Neural crest cell (in vitro differentiated cells): ENCODE results near the gene GAK. TPM values are rescaled to one million over a fixed set of nuclear protein-coding genes. Genes with fewer than 3 reads are reported as not detected.

Experiments used
- DNase-seq: peaks from one replicate; pipeline ENCODE4 v3.0.0; 2021; ENCODE audit warnings: low read depth, mixed read lengths, low spot score
- H3K27ac Mint-ChIP-seq: one replicate; pipeline ENCODE4 v1.8.0; 2021; ENCODE audit warnings: mild to moderate bottlenecking, mixed read lengths; ENCODE audit not compliant: unreplicated experiment
- H3K27me3 Mint-ChIP-seq: 2 replicates; pipeline ENCODE4 v1.8.0; 2021; ENCODE audit warnings: low read depth, mild to moderate bottlenecking, mixed read lengths
- H3K36me3 Mint-ChIP-seq: 2 replicates; pipeline ENCODE4 v1.8.0; 2021; ENCODE audit warnings: low read depth, mild to moderate bottlenecking, mixed read lengths
- H3K4me1 Mint-ChIP-seq: 2 replicates; pipeline ENCODE4 v1.8.0; 2021; ENCODE audit warnings: mixed read lengths
- H3K4me3 Mint-ChIP-seq: one replicate; pipeline ENCODE4 v1.8.0; 2021; ENCODE audit warnings: mild to moderate bottlenecking, mixed read lengths
- H3K9me3 Mint-ChIP-seq: 2 replicates; pipeline ENCODE4 v1.8.0; 2021; ENCODE audit warnings: mixed read lengths
- total RNA-seq: library from RNA; stranded (reverse); gene quantifications from 2 replicates; pipeline ENCODE4 v1.2.1, GENCODE V29; 2021
- TF ChIP-seq, protein P1 (sequence below): fragments of 200-600 bp; sonication (generic); conservative IDR thresholded peaks from 2 replicates; pipeline ENCODE4 v1.5.0; 2021; ENCODE audit warnings: antibody characterized with exemption, mild to moderate bottlenecking

The GAK gene
- total RNA-seq, 1 donor from 2014 or later = 87.7 TPM

DNA sequence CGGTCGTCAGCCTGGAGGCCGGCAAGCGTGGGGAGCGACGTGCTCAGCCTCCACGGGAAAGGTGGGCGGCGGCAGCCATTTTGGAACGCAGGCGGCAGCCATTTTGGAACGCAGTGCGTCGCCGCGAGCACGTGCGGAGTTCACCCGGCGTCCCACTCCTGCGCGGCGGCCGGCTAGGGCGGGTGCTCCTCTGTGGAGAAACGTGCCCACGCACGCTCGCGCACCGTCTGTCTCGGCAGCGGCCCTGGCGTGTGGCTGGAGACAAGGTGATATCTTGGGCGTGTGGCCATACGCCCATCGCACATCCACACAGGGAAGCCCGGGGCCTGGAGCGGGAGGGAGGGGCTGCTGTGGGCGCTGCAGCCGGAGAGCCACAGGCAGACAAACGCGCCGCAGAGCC is 127.3 kb downstream of the GAK start:
- no peak overlapping the region for H3K27ac Mint-ChIP-seq
- peaks cover 16% of the 10 kb centered on the region for H3K27me3 Mint-ChIP-seq
- H3K9me3 Mint-ChIP-seq = peaks cover 6% of the 10 kb centered on the region
- H3K4me1 Mint-ChIP-seq = no peaks in the 10 kb centered on the region
- TF ChIP-seq, protein P1, sequence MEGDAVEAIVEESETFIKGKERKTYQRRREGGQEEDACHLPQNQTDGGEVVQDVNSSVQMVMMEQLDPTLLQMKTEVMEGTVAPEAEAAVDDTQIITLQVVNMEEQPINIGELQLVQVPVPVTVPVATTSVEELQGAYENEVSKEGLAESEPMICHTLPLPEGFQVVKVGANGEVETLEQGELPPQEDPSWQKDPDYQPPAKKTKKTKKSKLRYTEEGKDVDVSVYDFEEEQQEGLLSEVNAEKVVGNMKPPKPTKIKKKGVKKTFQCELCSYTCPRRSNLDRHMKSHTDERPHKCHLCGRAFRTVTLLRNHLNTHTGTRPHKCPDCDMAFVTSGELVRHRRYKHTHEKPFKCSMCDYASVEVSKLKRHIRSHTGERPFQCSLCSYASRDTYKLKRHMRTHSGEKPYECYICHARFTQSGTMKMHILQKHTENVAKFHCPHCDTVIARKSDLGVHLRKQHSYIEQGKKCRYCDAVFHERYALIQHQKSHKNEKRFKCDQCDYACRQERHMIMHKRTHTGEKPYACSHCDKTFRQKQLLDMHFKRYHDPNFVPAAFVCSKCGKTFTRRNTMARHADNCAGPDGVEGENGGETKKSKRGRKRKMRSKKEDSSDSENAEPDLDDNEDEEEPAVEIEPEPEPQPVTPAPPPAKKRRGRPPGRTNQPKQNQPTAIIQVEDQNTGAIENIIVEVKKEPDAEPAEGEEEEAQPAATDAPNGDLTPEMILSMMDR = no peak
- DNase-seq = no peak
- H3K36me3 Mint-ChIP-seq = no peaks in the 10 kb centered on the region
- H3K4me3 Mint-ChIP-seq = no peak overlapping the region

DNA sequence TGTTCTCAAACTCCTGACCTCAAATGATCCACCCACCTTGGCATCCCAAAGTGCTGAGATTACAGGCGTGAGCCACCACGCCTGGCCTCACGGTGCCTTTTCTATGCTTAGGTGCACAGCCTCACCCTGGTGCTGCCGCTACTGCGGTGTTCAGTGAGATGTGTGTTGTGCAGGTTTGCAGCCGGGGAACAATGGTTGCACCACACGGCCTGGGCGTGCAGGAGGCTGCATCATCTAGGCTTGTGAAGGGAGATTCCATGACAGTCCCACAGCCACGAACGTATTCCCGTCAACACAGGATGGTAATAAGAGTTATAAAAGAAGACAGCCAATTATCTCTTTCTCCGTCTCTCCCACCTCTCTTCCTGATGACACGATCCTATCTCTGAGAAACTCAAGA is 128.2 kb downstream of the GAK start:
- Mint-ChIP-seq H3K4me1 (peaks cover 3% of the 10 kb centered on the region), H3K27ac (no peak overlapping the region), H3K4me3 (no peak overlapping the region), H3K9me3 (peaks cover 6% of the 10 kb centered on the region), H3K27me3 (peaks cover 16% of the 10 kb centered on the region), H3K36me3 (no peaks in the 10 kb centered on the region)
- TF ChIP-seq, protein P1 = no peak
- no peak for DNase-seq

DNA sequence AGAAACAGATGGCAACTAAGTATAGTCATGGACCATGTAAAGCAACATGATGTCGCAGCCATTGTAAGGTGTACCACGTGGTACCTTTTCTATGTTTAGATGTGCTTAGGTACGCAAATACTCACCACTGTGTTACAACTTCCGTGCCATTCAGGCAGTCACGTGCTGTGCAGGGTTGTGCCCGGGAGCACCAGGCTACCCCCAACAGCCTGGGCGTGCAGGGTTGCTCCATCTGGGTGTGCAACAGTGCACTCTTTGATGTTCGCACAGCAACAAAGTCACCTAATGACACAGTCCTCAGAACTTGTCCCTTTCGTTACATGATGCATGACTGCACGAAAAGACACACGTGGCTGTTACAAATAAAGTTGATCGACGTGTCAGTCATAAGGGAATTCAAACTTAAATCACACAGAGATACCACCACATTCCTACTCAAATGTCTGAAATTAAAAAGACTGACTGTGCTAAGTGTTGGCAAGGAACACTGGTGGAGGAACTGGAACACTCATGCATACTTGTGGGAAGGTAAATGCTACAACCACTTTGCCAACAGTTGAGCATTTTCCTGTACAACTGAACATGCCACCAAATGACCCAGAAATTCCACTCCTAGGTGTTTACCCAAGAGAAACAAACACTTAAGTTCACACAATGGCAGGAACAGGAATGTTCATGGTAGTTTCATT is 130.5 kb downstream of the GAK start:
- no peak overlapping the region for H3K4me3 Mint-ChIP-seq
- TF ChIP-seq, protein P1 = no peak
- H3K36me3 Mint-ChIP-seq = no peaks in the 10 kb centered on the region
- H3K4me1 Mint-ChIP-seq = peaks cover 4% of the 10 kb centered on the region
- no peak for DNase-seq
- peaks cover 6% of the 10 kb centered on the region for H3K9me3 Mint-ChIP-seq
- H3K27ac Mint-ChIP-seq = no peak overlapping the region
- H3K27me3 Mint-ChIP-seq = peaks cover 10% of the 10 kb centered on the region

Other genes starting within 250 kb of the GAK start
- gene SLC49A3, start 243.2 kb downstream of the GAK start, total RNA-seq = 0.77 and 0.91 TPM in 2 replicates
- gene PCGF3, start 226.5 kb downstream of the GAK start, total RNA-seq = 58.5 and 61.2 TPM in 2 replicates
- gene CPLX1, start 106.2 kb downstream of the GAK start, total RNA-seq = 2.0 and 2.5 TPM in 2 replicates
- gene TMEM175, start 144 bp upstream of the GAK start, total RNA-seq = 15.2 and 22.1 TPM in 2 replicates
- 15.0 and 15.7 TPM in 2 replicates for gene DGKQ, start 41.3 kb upstream of the GAK start, total RNA-seq
- gene IDUA, start 54.7 kb upstream of the GAK start, total RNA-seq = 16.4 and 18.0 TPM in 2 replicates
- 0.27 and 0.84 TPM in 2 replicates for gene SLC26A1, start 61.1 kb upstream of the GAK start, total RNA-seq
- 54.9 and 58.8 TPM in 2 replicates for gene FGFRL1, start 79.3 kb upstream of the GAK start, total RNA-seq
- gene RNF212, start 181.2 kb upstream of the GAK start, total RNA-seq = 2.7 and 5.0 TPM in 2 replicates
- gene SPON2, start 240.3 kb upstream of the GAK start, total RNA-seq = 2.3 and 4.1 TPM in 2 replicates